HFFc6 (cell line): Measurements from ENCODE around the gene TMEM39A. TPM values are rescaled to one million over a fixed set of nuclear protein-coding genes. Genes with fewer than 3 reads are reported as not detected.

Experiments
- DNase-seq: peaks from one replicate; pipeline ENCODE4 v3.0.0-alpha.2; 2018
- H3K27ac Mint-ChIP-seq: 2 replicates; pipeline ENCODE4 v1.8.0; 2020; ENCODE audit warnings: mild to moderate bottlenecking, mixed read lengths
- H3K27me3 Mint-ChIP-seq: 2 replicates; pipeline ENCODE4 v1.8.0; 2021; ENCODE audit warnings: mild to moderate bottlenecking, moderate library complexity, mixed read lengths; ENCODE audit not compliant: insufficient read depth
- H3K36me3 Mint-ChIP-seq: 2 replicates; pipeline ENCODE4 v1.8.0; 2021; ENCODE audit warnings: low read depth, mixed read lengths
- H3K4me1 Mint-ChIP-seq: 2 replicates; pipeline ENCODE4 v1.8.0; 2020; ENCODE audit warnings: low read depth, mixed read lengths
- H3K4me3 Mint-ChIP-seq: 2 replicates; pipeline ENCODE4 v1.8.0; 2020; ENCODE audit warnings: mild to moderate bottlenecking, moderate library complexity, mixed read lengths
- H3K9me3 Mint-ChIP-seq: 2 replicates; pipeline ENCODE4 v1.8.0; 2020; ENCODE audit warnings: mild to moderate bottlenecking, mixed read lengths
- CTCF ChIP-seq: fragments of 200-600 bp; sonication (generic); IDR thresholded peaks from 2 replicates; pipeline ENCODE4 v1.5.0; 2021; ENCODE audit warnings: antibody characterized with exemption, mild to moderate bottlenecking
- total RNA-seq, 6 experiments: library from RNA; stranded (reverse); fragmentation: NEBNext Ultra II Directional; extraction: Animal tissue kit (Norgen Biotek cat#: 25700); gene quantifications; 2 replicates in 1 of 6; 3 replicates in 5 of 6; pipeline ENCODE4 v1.2.3, GENCODE V29; 2021

Gene TMEM39A
- total RNA-seq, 6 experiments from 2014 or later = 47.3 to 58.8 (median 55.5) TPM

GRCh38 chr3:119500901-119501300 lies 37.5 kb upstream of the TMEM39A start:
- no peak for DNase-seq
- H3K27ac Mint-ChIP-seq = peak overlapping the region; percentile 22
- H3K9me3 Mint-ChIP-seq = no peaks in the 10 kb centered on the region
- no peak for TF ChIP-seq CTCF
- H3K4me3 Mint-ChIP-seq = peak overlapping the region; percentile 97; the same call in 1 of the 2 replicates
- no peaks in the 10 kb centered on the region for H3K27me3 Mint-ChIP-seq
- H3K4me1 Mint-ChIP-seq = peaks cover 32% of the 10 kb centered on the region
- H3K36me3 Mint-ChIP-seq = peaks cover 14% of the 10 kb centered on the region

GRCh38 chr3:119500265-119500664 lies 36.9 kb upstream of the TMEM39A start:
- peak overlapping the region; percentile 22 for H3K27ac Mint-ChIP-seq
- H3K27me3 Mint-ChIP-seq = no peaks in the 10 kb centered on the region
- H3K36me3 Mint-ChIP-seq = peaks cover 10% of the 10 kb centered on the region
- H3K4me1 Mint-ChIP-seq = peaks cover 32% of the 10 kb centered on the region
- peak overlapping the region; percentile 97 for H3K4me3 Mint-ChIP-seq
- DNase-seq = no peak
- no peaks in the 10 kb centered on the region for H3K9me3 Mint-ChIP-seq
- TF ChIP-seq CTCF = no peak

- no peaks in the 10 kb centered on the region for H3K9me3 Mint-ChIP-seq
- H3K4me1 Mint-ChIP-seq = peaks cover 32% of the 10 kb centered on the region
- TF ChIP-seq CTCF = no peak
- no peaks in the 10 kb centered on the region for H3K27me3 Mint-ChIP-seq
- DNase-seq = peak; percentile 94
- peaks cover under 1% of the 10 kb centered on the region for H3K36me3 Mint-ChIP-seq
- H3K27ac Mint-ChIP-seq = peak within 1 kb of the TSS; percentile 97
- H3K4me3 Mint-ChIP-seq = peak within 1 kb of the TSS; percentile 97
These were observed 35.0 kb upstream of the TMEM39A start, which contains the start of gene TIMMDC1 for GRCh38 chr3:119498186-119499011. Gene TIMMDC1 (plus strand): TSS chr3:119498547. CDS start chr3:119498734, 187 bp downstream.

GRCh38 chr3:119497820-119498185 lies 34.4 kb upstream of the TMEM39A start:
- H3K27ac Mint-ChIP-seq = peak overlapping the region; percentile 97
- H3K4me3 Mint-ChIP-seq = peak overlapping the region; percentile 97
- TF ChIP-seq CTCF = no peak
- H3K27me3 Mint-ChIP-seq = no peaks in the 10 kb centered on the region
- DNase-seq = no peak
- peaks cover 5% of the 10 kb centered on the region for H3K36me3 Mint-ChIP-seq
- H3K4me1 Mint-ChIP-seq = peaks cover 32% of the 10 kb centered on the region
- no peaks in the 10 kb centered on the region for H3K9me3 Mint-ChIP-seq

- no peak for DNase-seq
- Mint-ChIP-seq H3K4me3 (no peak overlapping the region), H3K4me1 (peaks cover 14% of the 10 kb centered on the region), H3K27ac (no peak overlapping the region), H3K9me3 (no peaks in the 10 kb centered on the region), H3K36me3 (peaks cover 19% of the 10 kb centered on the region), H3K27me3 (no peaks in the 10 kb centered on the region)
- TF ChIP-seq CTCF = peak; percentile 45
These were observed 31.2 kb upstream of the TMEM39A start for GRCh38 chr3:119494597-119494996.
